ENCODE results near the gene TMC1. TPM values are rescaled to one million over a fixed set of nuclear protein-coding genes. Genes with fewer than 3 reads are reported as not detected.
A peak's percentile ranks its signal among the peaks of the same experiment; 100 is the strongest.

TMC1 gene
- total RNA-seq, 4 donors from 2014 or later: not detected

GRCh38 chr9:72564479-72565281, 43.3 kb downstream of the TMC1 start:
- no peak for DNase-seq (ENCODE audit: low spot score in 2 of 2)
- H3K36me3 ChIP-seq: no peaks in the 10 kb centered on the region
- no peaks in the 10 kb centered on the region for H3K9me3 ChIP-seq
- H3K27ac ChIP-seq: no peak overlapping the region
- WGBS: 88% methylated on average over 2 of the region's 2 CpGs
- no peaks in the 10 kb centered on the region for H3K27me3 ChIP-seq
- TF ChIP-seq CTCF (IDR thresholded peaks at IDR 0.05) (no peak), POLR2A (IDR thresholded peaks at IDR 0.05) (no peak), POLR2AphosphoS5 (IDR thresholded peaks at IDR 0.05) (no peak), EP300 (IDR thresholded peaks at IDR 0.05) (no peak)
- no peak overlapping the region for H3K4me3 ChIP-seq
- H3K4me1 ChIP-seq: no peaks in the 10 kb centered on the region

GRCh38 chr9:72565535-72565934, 44.1 kb downstream of the TMC1 start:
- WGBS: 96% methylated on average over 7 of the region's 7 CpGs
- Histone ChIP-seq H3K4me3 (no peak overlapping the region), H3K4me1 (no peaks in the 10 kb centered on the region), H3K36me3 (no peaks in the 10 kb centered on the region), H3K27me3 (no peaks in the 10 kb centered on the region), H3K27ac (no peak overlapping the region), H3K9me3 (no peaks in the 10 kb centered on the region)
- no peak for DNase-seq (ENCODE audit: low spot score in 2 of 2)
- TF ChIP-seq CTCF (IDR thresholded peaks at IDR 0.05) (no peak), POLR2AphosphoS5 (IDR thresholded peaks at IDR 0.05) (no peak), POLR2A (IDR thresholded peaks at IDR 0.05) (no peak), EP300 (IDR thresholded peaks at IDR 0.05) (no peak)

- Histone ChIP-seq H3K4me1 (peaks cover 32% of the 10 kb centered on the region), H3K27me3 (no peaks in the 10 kb centered on the region), H3K27ac (no peak overlapping the region), H3K4me3 (no peak overlapping the region), H3K9me3 (no peaks in the 10 kb centered on the region), H3K36me3 (no peaks in the 10 kb centered on the region)
- 83% methylated on average over 3 of the region's 3 CpGs for WGBS
- no peak for DNase-seq (ENCODE audit: low spot score in 2 of 2)
- TF ChIP-seq EP300 (IDR thresholded peaks at IDR 0.05) (no peak), POLR2AphosphoS5 (IDR thresholded peaks at IDR 0.05) (no peak), CTCF (IDR thresholded peaks at IDR 0.05) (no peak), POLR2A (IDR thresholded peaks at IDR 0.05) (no peak)
Observed at GRCh38 chr9:72574156-72574810, 52.9 kb downstream of the TMC1 start.

GRCh38 chr9:72575666-72576065, 54.3 kb downstream of the TMC1 start:
- DNase-seq (ENCODE audit: low spot score in 2 of 2): no peak
- Histone ChIP-seq H3K27ac (peak overlapping the region; percentile 85), H3K9me3 (no peaks in the 10 kb centered on the region), H3K36me3 (no peaks in the 10 kb centered on the region), H3K27me3 (no peaks in the 10 kb centered on the region), H3K4me1 (peaks cover 42% of the 10 kb centered on the region), H3K4me3 (no peak overlapping the region)
- 90% methylated on average over 2 of the region's 2 CpGs for WGBS
- TF ChIP-seq POLR2AphosphoS5 (IDR thresholded peaks at IDR 0.05): no peak
- TF ChIP-seq POLR2A (IDR thresholded peaks at IDR 0.05): no peak
- TF ChIP-seq EP300 (IDR thresholded peaks at IDR 0.05): no peak
- no peak for TF ChIP-seq CTCF (IDR thresholded peaks at IDR 0.05)

- Histone ChIP-seq H3K36me3 (no peaks in the 10 kb centered on the region), H3K27ac (peak overlapping the region; percentile 85), H3K4me3 (no peak overlapping the region), H3K27me3 (no peaks in the 10 kb centered on the region), H3K9me3 (no peaks in the 10 kb centered on the region), H3K4me1 (peaks cover 42% of the 10 kb centered on the region)
- TF ChIP-seq POLR2A (IDR thresholded peaks at IDR 0.05) (no peak), EP300 (IDR thresholded peaks at IDR 0.05) (no peak), POLR2AphosphoS5 (IDR thresholded peaks at IDR 0.05) (no peak), CTCF (IDR thresholded peaks at IDR 0.05) (no peak)
- no peak for DNase-seq (ENCODE audit: low spot score in 2 of 2)
- 81% methylated on average over 2 of the region's 2 CpGs for WGBS
Observed at GRCh38 chr9:72576087-72576486, 54.7 kb downstream of the TMC1 start.

All from suprapubic skin (tissue), 4 donors.